Large intestine (tissue), 3 donors: ENCODE results near the gene SHROOM3. TPM values are rescaled to one million over a fixed set of nuclear protein-coding genes. Genes with fewer than 3 reads are reported as not detected.

ENCODE experiments used
- DNase-seq, 2 donors: peaks; one replicate each; pipeline versions ENCODE4 v3.0.0 to v3.0.0-alpha.2; 2013
- H3K27ac ChIP-seq: one replicate; pipeline ENCODE4 v1.5.1; 2013; ENCODE audit warnings: low read length
- H3K27me3 ChIP-seq: 2 replicates; pipeline ENCODE4 v1.6.1; 2013; ENCODE audit warnings: low read length; ENCODE audit not compliant: control insufficient read depth, insufficient read depth
- H3K36me3 ChIP-seq: 2 replicates; pipeline ENCODE4 v1.6.1; 2013; ENCODE audit warnings: low read length; ENCODE audit not compliant: control insufficient read depth, insufficient read depth
- H3K4me1 ChIP-seq: one replicate; pipeline ENCODE4 v1.6.1; 2013; ENCODE audit warnings: low read length; ENCODE audit not compliant: control insufficient read depth, insufficient read depth
- H3K4me3 ChIP-seq: one replicate; pipeline ENCODE4 v1.5.1; 2013; ENCODE audit warnings: low read length
- H3K9me3 ChIP-seq: one replicate; pipeline ENCODE4 v1.6.1; 2013; ENCODE audit warnings: mild to moderate bottlenecking, low read depth, low read length, moderate library complexity; ENCODE audit not compliant: control insufficient read depth
- WGBS: methylation state at CpG from one replicate; pipeline ENCODE4 v1.1.5; 2013; ENCODE audit warnings: low lambda C conversion rate; ENCODE audit not compliant: insufficient coverage; 5-methylcytosine and 5-hydroxymethylcytosine counted together
- polyA plus RNA-seq: library from polyadenylated mRNA; unstranded; fragments of 120-200 nt; gene quantifications from one replicate; pipeline ENCODE4 v1.2.1, GENCODE V29; 2013

Gene SHROOM3
- polyA plus RNA-seq, 1 donor: 27.8 TPM

GRCh38 chr4:76822303-76822702 is 387.3 kb downstream of the SHROOM3 start:
- Histone ChIP-seq H3K27me3 (no peaks in the 10 kb centered on the region), H3K36me3 (no peaks in the 10 kb centered on the region), H3K27ac (no peak overlapping the region), H3K9me3 (no peaks in the 10 kb centered on the region), H3K4me3 (no peak overlapping the region), H3K4me1 (no peaks in the 10 kb centered on the region)
- 80% methylated on average over 1 of the region's 8 CpGs for WGBS
- no peak for DNase-seq

- no peak for DNase-seq
- 100% methylated on average over 1 of the region's 1 CpG for WGBS
- H3K9me3 ChIP-seq: no peaks in the 10 kb centered on the region
These were observed 388.5 kb downstream of the SHROOM3 start for GRCh38 chr4:76823495-76823894.

GRCh38 chr4:76830612-76830963 is 395.6 kb downstream of the SHROOM3 start:
- Histone ChIP-seq H3K4me3 (peak overlapping the region; percentile 13), H3K36me3 (no peaks in the 10 kb centered on the region), H3K4me1 (peaks cover 15% of the 10 kb centered on the region), H3K27ac (peak overlapping the region; percentile 95), H3K27me3 (no peaks in the 10 kb centered on the region), H3K9me3 (no peaks in the 10 kb centered on the region)
- no peak for DNase-seq
- WGBS: no CpG with 5 or more reads among the region's 4 CpGs

More at GRCh38 chr4:76823495-76823894, 388.5 kb downstream of the SHROOM3 start:
- Histone ChIP-seq H3K4me1 (no peaks in the 10 kb centered on the region), H3K27me3 (no peaks in the 10 kb centered on the region), H3K36me3 (no peaks in the 10 kb centered on the region), H3K4me3 (no peak overlapping the region), H3K27ac (no peak overlapping the region)

- Histone ChIP-seq H3K27ac (peak overlapping the region; percentile 95), H3K4me1 (peaks cover 15% of the 10 kb centered on the region), H3K27me3 (no peaks in the 10 kb centered on the region), H3K4me3 (peak overlapping the region; percentile 49), H3K36me3 (no peaks in the 10 kb centered on the region), H3K9me3 (no peaks in the 10 kb centered on the region)
- peak; percentile 94 to 98 for DNase-seq
- WGBS: 20% methylated on average over 1 of the region's 11 CpGs
These were observed 396.1 kb downstream of the SHROOM3 start for GRCh38 chr4:76830964-76831703.

- Histone ChIP-seq H3K36me3 (no peaks in the 10 kb centered on the region), H3K4me1 (peaks cover 15% of the 10 kb centered on the region), H3K4me3 (peak overlapping the region; percentile 49), H3K27me3 (no peaks in the 10 kb centered on the region), H3K9me3 (no peaks in the 10 kb centered on the region), H3K27ac (peak overlapping the region; percentile 95)
- peak in 1 of 2 donors; percentile 71 for DNase-seq
- WGBS: 0% methylated on average over 1 of the region's 7 CpGs
These were observed 396.8 kb downstream of the SHROOM3 start for GRCh38 chr4:76831711-76832373.

Other genes with a start within 250 kb of the SHROOM3 start
- 217 TPM for gene SCARB2, start 221.4 kb upstream of the SHROOM3 start, polyA plus RNA-seq
- 11.9 TPM for gene FAM47E, start 183.5 kb upstream of the SHROOM3 start, polyA plus RNA-seq
- gene STBD1, start 128.5 kb upstream of the SHROOM3 start, polyA plus RNA-seq: 15.0 TPM
- gene CCDC158, start 14.1 kb upstream of the SHROOM3 start, polyA plus RNA-seq: 0.52 TPM